ENCODE measurements around the gene PAQR9. TPM values are rescaled to one million over a fixed set of nuclear protein-coding genes. Genes with fewer than 3 reads are reported as not detected.

The PAQR9 gene
- total RNA-seq, 4 donors from 2014 or later, result not detected

GRCh38 chr3:142971431-142971830 lies 8.0 kb upstream of the PAQR9 start:
- no peak for DNase-seq (ENCODE audit: low spot score in 2 of 2)
- intact Hi-C loops (cut with DNase I; ENCODE audit: low total_unique reads), result no loop called here
- TF ChIP-seq POLR2A (IDR thresholded peaks at IDR 0.05) (no peak), CTCF (IDR thresholded peaks at IDR 0.05) (no peak)
- no peak overlapping the region for H3K4me3 ChIP-seq (ENCODE audit: low read depth, poor library complexity, severe bottlenecking)
- 81 to 91% methylated on average over 3 of the region's 3 CpGs for WGBS, 2 donors

DNA sequence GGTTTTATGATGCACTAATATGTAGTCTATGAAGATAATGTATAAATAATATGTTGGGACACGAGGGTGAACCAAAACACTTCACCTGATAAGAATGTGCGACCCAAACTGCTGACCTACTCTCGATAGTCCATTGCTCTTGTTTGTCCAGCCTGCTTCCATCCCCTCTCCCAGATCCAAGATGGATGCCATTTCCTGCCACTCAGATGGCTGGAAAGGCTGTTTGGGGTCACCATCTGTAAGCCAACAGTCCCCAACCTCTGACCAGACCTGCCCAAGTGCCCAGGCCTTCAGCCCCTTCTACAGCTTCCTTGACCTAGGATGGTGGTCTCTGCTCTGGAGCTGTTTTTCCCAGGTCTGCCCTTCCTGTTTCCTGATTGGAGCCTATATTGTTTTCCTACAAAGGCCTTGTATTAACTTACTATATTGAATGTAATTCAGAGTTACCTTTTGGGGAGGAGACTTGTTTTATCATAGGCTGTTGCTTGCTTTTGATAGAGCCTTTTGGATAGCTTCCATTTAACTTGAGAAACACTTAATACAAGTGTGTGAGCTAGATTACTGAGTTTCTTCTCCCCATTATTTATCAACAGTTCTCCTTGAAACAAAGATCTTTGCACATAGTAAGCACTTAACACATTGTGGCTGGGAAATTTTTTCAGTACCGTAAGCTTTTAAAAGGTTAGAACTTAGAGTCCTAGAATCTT lies 5.0 kb upstream of the PAQR9 start:
- 80 to 84% methylated on average over 4 of the region's 4 CpGs for WGBS, 2 donors
- H3K4me3 ChIP-seq (ENCODE audit: low read depth, poor library complexity, severe bottlenecking), result no peak overlapping the region
- DNase-seq (ENCODE audit: low spot score in 2 of 2), result no peak
- intact Hi-C loops (cut with DNase I; ENCODE audit: low total_unique reads), result no loop called here
- no peak for TF ChIP-seq CTCF (IDR thresholded peaks at IDR 0.05)
- TF ChIP-seq POLR2A (IDR thresholded peaks at IDR 0.05), result no peak

DNA sequence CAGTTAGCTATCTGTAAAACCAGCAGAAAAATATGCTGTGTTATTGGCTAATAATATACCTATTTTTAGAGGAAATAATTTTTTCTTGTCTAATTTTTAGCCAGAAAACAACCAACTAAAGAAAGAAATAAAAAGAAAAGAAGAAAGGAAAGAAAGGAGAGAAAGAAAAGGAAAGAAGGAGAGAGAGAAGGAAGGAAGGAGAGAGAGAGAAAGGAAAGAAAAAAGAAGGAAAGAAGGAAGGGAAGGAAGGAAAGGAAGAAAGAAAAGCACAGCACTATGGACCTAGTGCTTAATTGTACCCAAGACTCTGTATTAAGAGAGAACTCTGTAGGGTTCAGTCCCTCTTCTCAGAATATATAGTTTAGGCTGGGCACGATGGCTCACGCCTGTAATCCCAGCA lies 3.3 kb upstream of the PAQR9 start:
- WGBS, 2 donors, result 90 to 100% methylated on average over 2 of the region's 2 CpGs
- intact Hi-C loops (cut with DNase I; ENCODE audit: low total_unique reads), result no loop called here
- DNase-seq (ENCODE audit: low spot score in 2 of 2), result no peak
- TF ChIP-seq POLR2A (IDR thresholded peaks at IDR 0.05) (no peak), CTCF (IDR thresholded peaks at IDR 0.05) (no peak)
- H3K4me3 ChIP-seq (ENCODE audit: low read depth, poor library complexity, severe bottlenecking), result no peak overlapping the region

- TF ChIP-seq CTCF (IDR thresholded peaks at IDR 0.05), result no peak
- TF ChIP-seq POLR2A (IDR thresholded peaks at IDR 0.05), result no peak
- intact Hi-C loops (cut with DNase I; ENCODE audit: low total_unique reads), result no loop called here
- 84 to 87% methylated on average over 3 of the region's 3 CpGs for WGBS, 2 donors
- no peak overlapping the region for H3K4me3 ChIP-seq (ENCODE audit: low read depth, poor library complexity, severe bottlenecking)
- DNase-seq (ENCODE audit: low spot score in 2 of 2), result no peak
These were observed 2.1 kb upstream of the PAQR9 start for GRCh38 chr3:142965581-142965980.

DNA sequence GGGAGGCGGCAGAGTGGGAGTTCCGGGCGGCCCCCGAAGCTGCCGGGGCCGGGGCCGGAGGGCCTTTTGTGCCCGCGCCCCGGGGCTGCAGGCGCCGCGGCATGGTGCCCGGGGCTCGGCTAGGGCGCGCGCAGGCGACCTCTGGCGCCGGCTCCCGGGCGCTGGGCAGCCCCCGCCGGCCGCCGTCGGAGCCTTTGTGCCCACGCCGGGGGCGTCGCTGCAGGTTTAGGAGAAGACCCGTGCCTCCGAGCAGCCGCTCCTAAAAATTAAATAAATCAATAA lies 299 bp downstream of the PAQR9 start:
- intact Hi-C loops (cut with DNase I; ENCODE audit: low total_unique reads), result no loop called here
- TF ChIP-seq POLR2A (IDR thresholded peaks at IDR 0.05) (no peak), CTCF (IDR thresholded peaks at IDR 0.05) (no peak)
- no peak overlapping the region for H3K4me3 ChIP-seq (ENCODE audit: low read depth, poor library complexity, severe bottlenecking)
- WGBS, 2 donors, result 1 to 3% methylated on average over 20 to 26 of the region's 35 CpGs
- DNase-seq (ENCODE audit: low spot score in 2 of 2), result no peak

Data from lower leg skin (tissue), 4 donors.